Measurements from ENCODE around the gene TSPYL4.

Gene TSPYL4

GRCh38 chr6:116221067-116221466, 32.8 kb downstream of the TSPYL4 start:
- no peak for DNase-seq

DNA sequence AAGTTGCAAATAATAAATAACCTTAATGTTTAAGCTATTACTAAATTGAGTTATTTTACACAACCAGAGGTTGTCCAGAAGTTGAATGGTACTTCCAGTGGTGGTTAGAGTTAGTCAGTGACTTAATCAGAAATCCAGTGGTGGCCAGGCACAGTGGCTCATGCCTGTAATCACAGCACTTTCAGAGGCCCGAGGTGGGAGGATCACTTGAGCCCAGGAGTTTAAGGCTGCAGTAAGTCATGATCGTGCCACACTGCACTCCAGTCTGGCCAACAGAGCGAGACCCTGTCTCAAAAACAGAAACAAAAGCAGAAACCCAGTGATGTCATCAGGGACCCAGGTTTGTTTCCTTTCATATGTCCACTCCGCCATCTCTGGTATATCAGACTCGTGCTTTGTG, 35.0 kb downstream of the TSPYL4 start:
- no peak for DNase-seq

GRCh38 chr6:116218172-116218633, 35.7 kb downstream of the TSPYL4 start:
- DNase-seq, result no peak

GRCh38 chr6:116217069-116217468, 36.8 kb downstream of the TSPYL4 start:
- DNase-seq, result no peak

- no peak for DNase-seq
Measured at GRCh38 chr6:116215414-116215813, 38.5 kb downstream of the TSPYL4 start.

- no peak for DNase-seq
Measured at GRCh38 chr6:116214681-116215080, 39.2 kb downstream of the TSPYL4 start.

DNA sequence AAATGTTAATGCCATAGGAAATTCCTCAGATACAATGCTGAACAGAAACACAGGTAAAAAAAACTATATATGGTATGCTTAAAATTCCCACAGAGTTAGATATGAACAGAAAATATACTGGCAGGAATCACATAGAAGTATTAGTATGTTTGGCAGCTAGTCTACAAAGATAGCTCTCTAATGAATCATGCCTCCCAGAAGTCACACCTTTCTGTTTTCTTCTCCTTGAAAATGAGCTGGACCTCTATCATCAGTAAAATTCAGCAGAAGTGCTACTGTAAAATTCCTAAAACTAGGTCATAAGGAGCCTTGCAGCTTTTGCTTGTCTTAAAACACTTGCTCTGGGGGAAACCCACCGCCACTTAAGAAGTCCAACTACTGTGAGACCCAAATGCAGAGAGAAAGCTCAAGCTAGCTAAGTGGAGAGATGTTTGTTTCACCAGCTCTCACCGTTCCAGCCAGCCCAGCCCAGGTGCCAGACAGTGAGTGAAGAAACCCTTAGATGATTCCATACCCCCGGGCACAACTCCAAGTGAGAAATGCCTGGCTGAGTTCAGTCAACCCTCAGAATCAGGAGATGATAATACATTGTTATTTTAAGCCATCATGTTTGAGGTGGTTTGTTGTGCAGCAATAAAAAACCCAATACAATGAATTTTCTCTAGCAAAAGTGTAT, 43.0 kb downstream of the TSPYL4 start:
- no peak for DNase-seq

DNA sequence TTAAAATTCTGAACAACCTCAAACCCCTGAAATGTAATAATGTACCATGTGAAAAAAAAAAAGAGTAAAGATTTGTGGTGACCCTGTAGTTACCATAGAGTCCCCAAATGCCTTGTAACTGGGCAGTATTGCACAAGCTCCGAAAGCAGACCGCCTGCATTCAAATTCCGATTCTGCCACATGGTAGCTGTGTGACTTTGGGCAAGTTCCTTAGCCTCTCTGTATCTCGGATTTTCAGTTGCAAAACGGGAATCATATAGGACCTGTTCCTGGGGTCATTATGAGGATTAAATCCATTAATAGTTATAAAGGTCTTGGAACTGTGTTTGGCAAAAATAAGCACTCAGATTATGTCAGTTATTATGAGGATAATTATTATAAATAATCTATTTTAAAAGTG, 43.6 kb downstream of the TSPYL4 start:
- no peak for DNase-seq

- no peak for DNase-seq
Measured at GRCh38 chr6:116208056-116208785, 45.7 kb downstream of the TSPYL4 start.

- no peak for DNase-seq
Measured at GRCh38 chr6:116206231-116206903, 47.5 kb downstream of the TSPYL4 start.

DNA sequence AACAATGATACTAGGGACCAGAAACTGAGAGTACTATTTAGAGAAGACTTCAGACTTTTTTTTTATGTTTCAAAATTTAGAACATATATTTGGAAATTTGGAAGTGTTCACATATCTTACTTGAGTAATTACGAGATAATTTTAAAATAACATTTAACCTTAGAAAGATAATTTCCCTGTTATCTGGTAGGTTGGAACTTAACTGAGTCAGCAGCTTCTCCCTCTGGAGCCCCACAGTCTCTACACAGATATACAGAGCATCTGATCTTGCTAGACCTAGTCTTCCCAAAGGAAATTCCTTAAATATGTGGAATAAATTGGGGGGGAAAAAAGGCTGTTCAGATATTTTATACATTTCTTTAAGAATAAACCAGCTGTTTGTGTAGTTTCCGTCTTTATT, 48.6 kb downstream of the TSPYL4 start:
- DNase-seq, result no peak

- no peak for DNase-seq
Measured at GRCh38 chr6:116201538-116201937, 52.3 kb downstream of the TSPYL4 start.

DNA sequence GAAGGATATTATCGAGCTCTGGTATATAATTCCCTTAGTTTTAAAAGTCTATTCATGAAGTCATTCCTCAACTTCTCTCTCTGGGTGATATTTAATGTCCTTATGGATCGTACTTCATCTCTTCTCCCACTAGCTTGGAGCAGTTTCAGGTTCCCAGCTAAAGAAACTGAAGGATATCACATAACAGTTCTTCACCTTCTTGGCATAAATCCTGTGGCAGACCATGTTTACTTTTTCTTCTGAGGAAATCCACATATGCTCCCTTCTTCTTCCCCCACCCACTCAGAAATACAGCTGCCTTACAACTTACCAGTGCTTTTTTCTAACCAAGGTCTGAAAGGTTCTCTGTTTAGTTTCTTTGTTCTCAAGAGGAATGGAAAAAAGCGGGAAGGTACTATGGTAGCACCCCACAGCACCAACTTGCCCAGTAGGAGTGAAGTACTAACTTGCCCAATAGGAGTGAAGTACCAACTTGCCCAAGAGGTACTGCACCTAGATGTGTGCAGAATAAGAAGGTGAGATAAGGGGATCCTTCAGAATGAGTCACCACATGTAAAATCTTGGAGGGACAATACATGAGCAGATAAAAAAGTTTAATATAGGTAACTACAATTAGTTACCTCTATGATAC, 53.1 kb downstream of the TSPYL4 start:
- no peak for DNase-seq
